Embryonic facial prominence (tissue), 1 donor: ENCODE measurements around the gene ONECUT1.

Experiments used
- DNase-seq: peaks from one replicate; pipeline ENCODE4 v3.0.0-alpha.2; 2016; ENCODE audit errors: extremely low spot score

The ONECUT1 gene

GRCh38 chr15:52782514-52782913, 7.6 kb downstream of the ONECUT1 start:
- no peak for DNase-seq

DNA sequence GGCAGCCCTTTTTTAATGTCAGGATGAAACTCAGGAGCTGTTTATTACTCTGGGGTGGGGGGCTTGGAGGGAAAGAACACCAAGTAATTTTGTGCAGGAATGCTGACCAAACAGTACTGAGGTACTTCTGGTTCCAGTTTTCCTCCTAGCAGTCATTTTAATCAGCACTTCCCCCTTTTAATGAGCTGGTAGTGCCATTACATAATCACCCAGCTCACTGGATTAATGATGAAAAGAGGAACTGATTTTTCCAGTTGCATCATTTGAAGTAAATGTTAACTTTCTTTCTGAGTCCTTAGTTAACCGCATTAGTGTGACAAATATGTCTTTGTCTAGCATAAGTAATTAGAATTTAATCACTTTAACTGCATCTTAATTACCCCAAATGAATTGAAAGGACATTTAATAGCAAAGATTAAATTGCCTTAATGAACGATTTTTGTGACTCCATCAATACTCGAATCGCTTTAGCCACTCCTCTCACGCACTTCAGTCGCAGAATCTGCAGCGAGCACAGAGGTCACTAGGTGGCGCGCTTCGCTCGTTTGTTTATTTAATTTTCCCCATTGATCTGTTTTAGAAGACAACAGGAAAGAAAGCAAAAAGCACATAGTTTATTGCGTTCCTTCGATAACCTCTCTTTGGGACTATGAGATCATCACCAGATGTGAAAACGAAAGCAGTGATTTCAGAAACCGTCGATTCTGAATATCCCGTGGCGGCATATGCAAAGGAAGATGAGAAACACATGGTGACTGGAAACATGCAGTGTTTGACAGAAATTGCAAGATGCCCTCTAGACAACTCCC, 9.8 kb downstream of the ONECUT1 start:
- DNase-seq, result peak; percentile 30

GRCh38 chr15:52778457-52778856, 11.7 kb downstream of the ONECUT1 start:
- no peak for DNase-seq

- no peak for DNase-seq
Observed at GRCh38 chr15:52772766-52773165, 17.4 kb downstream of the ONECUT1 start.

- no peak for DNase-seq
Observed at GRCh38 chr15:52765785-52766184, 24.4 kb downstream of the ONECUT1 start.

DNA sequence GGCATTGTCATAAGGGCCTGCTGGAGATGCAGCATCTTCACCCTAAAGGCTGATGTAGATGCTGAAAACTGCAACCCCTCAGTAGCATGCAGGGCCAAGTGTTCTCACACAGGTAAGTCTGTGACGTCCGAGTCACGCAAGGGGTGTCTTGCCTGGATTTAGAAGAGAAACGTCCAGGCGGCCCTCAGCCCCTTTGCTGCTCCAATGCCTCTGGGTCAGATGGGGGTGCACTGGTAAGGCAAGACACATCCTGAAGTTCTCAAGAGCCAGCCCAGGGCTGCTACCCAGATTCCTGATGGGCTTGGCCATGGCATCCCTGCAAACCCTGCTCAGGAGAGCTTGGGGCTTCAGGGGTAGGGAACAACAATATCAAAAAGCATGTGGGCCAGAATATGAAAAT, 25.4 kb downstream of the ONECUT1 start:
- no peak for DNase-seq

DNA sequence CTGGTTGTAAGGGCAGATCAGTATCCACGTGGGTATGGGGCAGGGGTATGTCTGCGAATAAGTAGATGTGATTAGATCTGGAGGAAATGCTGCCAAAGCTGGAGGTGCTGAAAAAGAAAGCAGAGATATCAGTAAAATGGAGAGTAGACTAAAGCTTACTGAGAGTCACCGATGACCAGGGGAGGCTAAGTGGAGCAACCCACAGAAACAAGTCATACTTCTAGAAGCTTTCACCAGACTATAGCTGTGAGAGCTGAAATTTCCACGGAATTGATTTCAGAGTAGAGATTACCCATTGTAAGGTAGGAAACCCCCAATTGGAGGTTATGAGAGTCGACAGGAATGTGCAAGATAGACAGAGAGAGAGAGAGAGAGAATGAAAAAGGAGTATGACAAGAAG, 27.5 kb downstream of the ONECUT1 start:
- no peak for DNase-seq

GRCh38 chr15:52760562-52760961, 29.6 kb downstream of the ONECUT1 start:
- DNase-seq, result no peak

- DNase-seq, result no peak
Observed at GRCh38 chr15:52759969-52760368, 30.2 kb downstream of the ONECUT1 start.

- no peak for DNase-seq
Observed at GRCh38 chr15:52757496-52757895, 32.6 kb downstream of the ONECUT1 start.

- no peak for DNase-seq
Observed at GRCh38 chr15:52751522-52751921, 38.6 kb downstream of the ONECUT1 start.

GRCh38 chr15:52749258-52749657, 40.9 kb downstream of the ONECUT1 start:
- DNase-seq, result no peak

DNA sequence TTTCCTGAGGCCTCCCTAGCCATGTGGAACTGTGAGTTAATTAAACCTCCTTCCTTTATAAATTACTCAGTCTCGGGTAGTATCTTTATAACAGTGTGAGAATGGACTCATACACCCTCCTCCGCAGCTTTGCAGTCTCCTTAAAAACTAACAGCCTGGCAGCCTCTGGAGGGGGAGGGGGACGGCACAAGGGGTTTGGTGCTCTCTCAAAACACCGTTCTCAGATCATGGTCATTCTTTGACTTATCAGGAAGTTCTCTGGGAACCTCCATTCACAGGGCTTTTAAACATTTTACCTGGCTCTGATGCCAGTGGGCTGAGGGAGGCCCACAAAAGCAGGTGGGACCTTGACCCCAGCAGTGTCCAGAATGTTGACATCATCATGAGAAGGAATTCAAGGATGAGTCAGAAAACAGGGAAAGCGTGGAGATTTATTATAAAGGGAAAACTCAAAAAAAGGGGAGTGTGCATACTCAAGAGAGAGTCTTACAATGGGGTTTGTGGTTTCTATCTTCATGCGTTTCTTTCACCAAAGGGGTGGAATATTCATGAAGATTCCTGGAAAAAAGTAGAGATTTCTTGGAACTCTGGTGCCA, 43.9 kb downstream of the ONECUT1 start:
- no peak for DNase-seq

GRCh38 chr15:52745326-52746161, 44.6 kb downstream of the ONECUT1 start:
- DNase-seq, result no peak

- DNase-seq, result no peak
Observed at GRCh38 chr15:52738311-52738710, 51.8 kb downstream of the ONECUT1 start.

- no peak for DNase-seq
Observed at GRCh38 chr15:52737720-52738119, 52.4 kb downstream of the ONECUT1 start.

- DNase-seq, result no peak
Observed at GRCh38 chr15:52735231-52736089, 54.7 kb downstream of the ONECUT1 start.

DNA sequence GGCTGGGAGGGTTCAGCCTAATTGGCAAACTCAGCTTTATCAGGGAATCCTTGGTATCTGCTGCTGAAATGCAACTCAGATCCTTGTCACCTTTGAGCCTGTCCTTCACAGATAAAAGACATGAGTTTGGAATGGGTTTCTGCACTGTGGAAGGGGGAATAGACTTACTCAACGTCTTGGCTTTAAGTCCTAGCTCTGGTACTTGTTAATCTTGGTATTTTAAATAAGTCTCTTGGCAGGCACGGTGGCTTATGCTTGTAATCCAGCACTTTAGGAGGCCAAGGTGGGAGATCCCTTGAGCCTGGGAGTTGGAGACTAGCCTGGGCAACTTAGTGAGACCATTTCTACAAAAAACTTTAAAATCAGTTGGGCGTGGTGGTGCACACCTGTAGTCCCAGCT, 55.8 kb downstream of the ONECUT1 start:
- no peak for DNase-seq

GRCh38 chr15:52733696-52734255, 56.4 kb downstream of the ONECUT1 start:
- no peak for DNase-seq

- DNase-seq, result no peak
Observed at GRCh38 chr15:52733088-52733487, 57.0 kb downstream of the ONECUT1 start.

- no peak for DNase-seq
Observed at GRCh38 chr15:52732551-52732950, 57.6 kb downstream of the ONECUT1 start.
